GM21528 (cell line): Measurements from ENCODE around the gene DPYSL5.

Experiments
- ATAC-seq: cut with Tn5 transposase; IDR thresholded peaks from one replicate; pipeline ENCODE4 v1.9.1; 2021; ENCODE audit warnings: mild to moderate bottlenecking, moderate library complexity; ENCODE audit not compliant: unreplicated experiment, low FRiP score

The DPYSL5 gene

DNA sequence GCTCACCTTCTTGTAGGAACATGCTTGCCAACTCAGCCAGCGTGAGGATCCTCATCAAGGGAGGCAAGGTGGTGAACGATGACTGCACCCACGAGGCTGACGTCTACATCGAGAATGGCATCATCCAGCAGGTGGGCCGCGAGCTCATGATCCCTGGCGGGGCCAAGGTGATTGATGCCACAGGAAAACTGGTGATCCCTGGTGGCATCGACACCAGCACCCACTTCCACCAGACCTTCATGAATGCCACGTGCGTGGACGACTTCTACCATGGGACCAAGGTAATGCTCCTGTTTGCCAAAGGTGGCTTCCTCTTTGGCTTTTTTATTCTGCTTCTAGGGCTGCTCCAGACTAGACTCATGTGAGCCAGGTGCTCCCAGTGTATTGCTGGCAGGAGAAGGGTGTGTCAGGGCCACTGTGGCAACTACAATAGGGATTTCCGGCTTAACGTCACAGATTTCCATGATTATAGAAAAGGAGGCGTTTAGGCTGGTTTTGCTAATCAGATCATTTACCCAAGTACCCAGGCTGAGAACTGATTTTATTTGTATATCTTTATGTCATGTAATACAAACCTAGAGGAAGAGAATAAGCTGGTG is 50.6 kb downstream of the DPYSL5 start:
- no peak for ATAC-seq

DNA sequence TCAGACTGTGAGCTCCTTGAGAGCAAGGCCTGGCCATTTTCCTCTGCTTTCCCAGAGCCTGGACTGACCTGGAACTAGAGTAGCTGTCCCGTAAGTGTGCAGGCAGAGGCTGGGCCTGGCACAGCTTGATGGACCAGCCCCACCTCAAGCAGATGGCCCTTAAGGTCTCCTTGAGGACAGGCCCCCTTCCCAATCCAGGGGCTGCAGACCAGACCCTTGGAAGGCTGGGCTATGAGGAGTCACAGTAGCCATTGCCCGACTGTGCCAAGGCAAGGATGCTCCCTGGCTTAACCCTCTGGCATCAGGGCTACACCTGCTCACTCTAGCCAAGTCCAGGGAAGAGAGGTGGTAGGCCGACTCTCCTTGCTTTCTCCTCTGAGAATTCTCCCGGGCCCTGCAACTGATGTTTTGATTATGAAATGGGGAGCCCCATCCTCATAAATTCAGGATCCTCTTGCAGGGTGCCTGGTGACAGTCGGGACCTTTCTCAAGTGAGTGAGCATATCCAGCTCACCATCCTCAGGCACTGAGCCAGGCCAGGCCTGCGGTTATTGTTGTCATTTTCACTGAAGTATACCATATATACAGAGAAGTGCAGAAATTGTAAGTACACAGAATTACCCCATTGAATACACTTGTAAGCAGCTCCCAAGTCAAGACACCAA is 51.7 kb downstream of the DPYSL5 start:
- ATAC-seq: no peak

DNA sequence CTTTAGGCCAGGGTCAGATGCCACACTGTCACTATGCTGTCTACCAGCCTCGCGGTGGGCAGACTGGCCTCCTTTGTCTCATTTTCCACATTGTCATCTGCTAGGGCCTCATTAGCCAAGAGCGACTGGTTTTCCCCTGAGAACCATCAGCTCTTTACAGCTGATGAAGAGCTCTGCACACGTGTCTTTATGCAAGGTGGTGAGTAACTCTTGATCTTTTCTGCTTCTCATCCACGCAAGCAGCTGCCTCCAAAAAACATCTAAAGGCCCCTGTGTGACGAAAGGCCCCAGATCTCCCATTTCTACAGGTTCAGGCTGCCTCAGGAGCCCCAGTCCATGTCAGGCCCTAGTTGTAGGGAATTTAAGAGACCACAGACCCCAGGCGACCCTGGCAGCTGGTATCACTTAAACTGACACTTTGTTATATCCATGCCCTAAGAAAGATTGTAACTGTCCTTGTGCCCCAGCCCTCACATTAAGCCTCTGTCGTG is 52.9 kb downstream of the DPYSL5 start:
- no peak for ATAC-seq

DNA sequence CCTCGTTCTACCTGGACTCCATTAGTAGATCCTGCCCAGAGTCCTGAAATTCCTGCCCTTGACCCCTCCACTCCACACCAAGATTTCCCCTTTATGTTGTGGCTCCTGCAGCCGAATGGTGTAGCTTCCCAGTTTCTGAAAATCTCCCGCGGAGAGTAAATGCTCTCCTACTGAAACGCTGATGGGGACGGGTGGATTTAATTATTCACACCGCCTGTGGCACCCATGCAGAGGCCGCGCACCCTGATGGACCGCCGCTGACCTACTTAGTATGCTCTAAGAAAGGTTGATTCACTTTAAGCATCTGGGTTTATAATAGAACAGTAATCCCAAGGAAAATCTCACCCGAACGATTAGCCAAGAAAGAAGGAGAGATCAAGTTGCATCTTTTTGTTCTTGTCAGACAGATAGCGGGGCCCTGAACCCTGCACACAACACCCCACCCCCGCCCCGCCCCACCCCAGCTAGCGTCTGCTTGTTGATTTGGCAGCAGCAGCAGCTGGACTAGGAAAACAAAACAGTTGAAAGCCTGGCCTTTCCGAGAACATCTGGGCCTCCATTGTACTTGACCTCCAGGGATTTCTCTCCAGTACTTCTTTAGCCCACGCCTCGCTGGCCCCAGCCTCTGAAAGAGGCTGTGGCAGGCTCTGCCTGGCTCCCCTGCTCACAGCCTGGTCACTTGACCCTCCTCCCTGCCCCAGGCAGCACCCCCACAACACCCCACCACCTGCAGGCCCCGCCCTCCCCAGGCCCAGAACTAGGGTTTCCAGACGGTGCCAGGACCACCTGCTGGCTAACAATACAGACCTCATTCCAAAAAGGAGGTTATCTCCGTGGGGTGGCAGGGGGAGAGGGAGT is 53.6 kb downstream of the DPYSL5 start:
- ATAC-seq: no peak

DNA sequence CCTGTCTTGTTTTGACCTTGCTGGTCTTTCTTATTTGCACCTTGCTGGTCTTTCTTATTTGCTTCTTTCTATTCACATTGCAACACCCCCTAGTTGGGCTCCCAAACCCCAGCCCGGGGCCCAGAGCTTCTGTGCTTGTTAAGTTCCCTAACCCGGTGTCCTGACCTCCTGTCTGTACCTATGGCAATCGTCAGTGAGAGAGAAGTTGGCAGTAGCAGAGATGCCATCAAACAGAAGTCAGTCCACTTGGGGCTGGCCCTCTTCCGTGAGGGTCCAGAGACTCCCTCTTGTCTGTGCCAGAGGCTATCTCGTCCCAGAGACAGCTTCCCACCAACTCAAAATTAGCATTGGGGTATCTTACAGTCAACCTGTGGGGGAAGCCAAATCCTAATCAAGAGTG is 55.7 kb downstream of the DPYSL5 start:
- ATAC-seq: no peak

DNA sequence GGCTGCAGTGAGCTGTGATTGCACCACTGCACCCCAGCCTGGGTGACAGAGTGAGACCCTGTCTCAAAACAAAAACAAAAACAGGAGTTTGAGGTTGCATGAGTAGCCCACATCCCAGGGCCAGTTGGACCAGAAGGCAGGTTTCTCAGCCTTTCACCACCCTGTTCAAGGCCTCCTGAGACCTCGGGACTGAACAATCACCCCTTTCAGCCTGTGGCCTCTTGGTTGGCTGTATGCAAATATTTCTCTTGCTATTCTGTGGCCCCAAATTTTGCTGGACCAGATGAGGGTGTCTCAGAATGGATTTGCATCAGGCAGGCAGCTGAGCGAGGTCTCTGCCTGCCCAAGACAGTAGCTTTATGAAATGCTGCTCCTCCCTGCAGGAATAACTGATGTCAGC is 56.9 kb downstream of the DPYSL5 start:
- no peak for ATAC-seq

DNA sequence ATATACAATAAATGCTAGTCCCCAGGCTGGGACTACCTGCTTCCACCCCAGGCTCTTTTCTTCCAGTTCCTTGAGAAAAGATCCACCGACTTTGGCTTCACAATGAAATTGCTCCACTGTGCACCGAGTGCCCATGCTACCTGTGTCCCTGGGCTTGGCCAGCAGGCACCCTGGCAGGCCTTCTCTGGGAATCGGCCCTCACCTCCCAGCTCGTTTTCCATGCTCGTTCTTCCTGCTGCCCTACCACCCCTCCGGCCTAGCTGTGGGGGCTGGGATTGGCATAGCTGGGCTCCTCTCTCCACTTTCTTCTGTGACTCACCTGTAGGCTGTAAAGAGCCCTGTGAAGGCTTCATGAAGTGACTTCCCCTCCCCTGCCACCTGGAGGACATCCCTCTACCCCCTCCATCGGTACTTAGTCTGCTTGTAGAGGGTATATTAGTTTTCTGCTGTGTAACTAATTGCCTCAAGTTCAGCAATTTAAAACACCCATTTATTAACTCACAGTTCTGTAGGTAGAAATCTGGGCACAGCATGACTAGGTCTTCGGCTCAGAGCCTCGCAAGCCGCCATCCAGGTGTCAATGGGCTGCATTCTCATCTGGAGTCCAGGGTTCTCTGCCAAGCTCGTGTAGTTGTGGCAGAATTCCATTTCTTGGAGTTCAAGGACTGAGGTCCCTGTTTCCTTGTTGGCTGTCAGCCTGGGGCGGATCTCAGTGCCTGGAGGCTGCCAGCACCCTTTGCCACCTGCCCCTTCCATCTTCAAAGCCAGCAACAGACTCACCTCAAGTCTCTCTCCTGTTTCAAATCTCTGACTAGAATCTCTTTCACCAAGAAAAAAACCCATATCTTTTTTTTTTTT is 57.6 kb downstream of the DPYSL5 start:
- no peak for ATAC-seq

DNA sequence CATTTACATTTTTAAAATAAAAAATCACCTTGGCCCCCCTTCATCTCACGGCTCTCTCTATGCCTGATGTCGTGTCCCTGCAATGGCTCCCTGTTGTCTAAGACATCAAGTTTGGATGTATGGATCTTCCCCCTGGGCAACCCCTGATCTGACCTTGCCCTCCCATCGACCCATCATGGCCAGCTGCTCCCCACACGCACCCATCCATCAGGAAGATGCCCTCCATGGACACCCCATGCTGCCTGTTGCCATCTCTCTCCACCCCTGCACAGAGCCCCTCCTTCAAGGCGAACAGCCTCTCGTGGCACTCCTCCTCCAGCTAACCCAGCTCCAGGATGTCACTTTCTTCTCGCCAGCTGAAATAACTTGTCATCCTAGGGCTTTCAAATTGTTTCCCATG is 59.5 kb downstream of the DPYSL5 start:
- no peak for ATAC-seq

DNA sequence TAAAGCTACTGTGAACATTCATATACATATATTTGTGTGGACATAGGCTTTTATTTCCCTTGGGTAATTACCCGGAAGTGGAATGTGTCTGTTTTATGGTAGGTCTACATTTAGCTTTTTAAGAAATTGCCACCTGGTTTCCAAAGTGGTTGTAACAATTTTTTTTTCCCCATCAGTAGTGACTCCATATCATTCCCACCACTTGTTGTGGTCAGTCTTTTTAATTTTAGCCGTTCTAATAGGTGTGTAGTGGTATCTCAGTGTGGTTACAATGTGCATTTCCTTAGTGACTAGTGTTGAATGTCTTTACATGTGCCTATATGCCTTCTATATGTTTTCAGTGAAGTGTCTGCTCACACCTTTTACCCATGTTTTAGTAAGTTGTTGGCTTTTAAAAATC is 62.2 kb downstream of the DPYSL5 start:
- ATAC-seq: no peak

DNA sequence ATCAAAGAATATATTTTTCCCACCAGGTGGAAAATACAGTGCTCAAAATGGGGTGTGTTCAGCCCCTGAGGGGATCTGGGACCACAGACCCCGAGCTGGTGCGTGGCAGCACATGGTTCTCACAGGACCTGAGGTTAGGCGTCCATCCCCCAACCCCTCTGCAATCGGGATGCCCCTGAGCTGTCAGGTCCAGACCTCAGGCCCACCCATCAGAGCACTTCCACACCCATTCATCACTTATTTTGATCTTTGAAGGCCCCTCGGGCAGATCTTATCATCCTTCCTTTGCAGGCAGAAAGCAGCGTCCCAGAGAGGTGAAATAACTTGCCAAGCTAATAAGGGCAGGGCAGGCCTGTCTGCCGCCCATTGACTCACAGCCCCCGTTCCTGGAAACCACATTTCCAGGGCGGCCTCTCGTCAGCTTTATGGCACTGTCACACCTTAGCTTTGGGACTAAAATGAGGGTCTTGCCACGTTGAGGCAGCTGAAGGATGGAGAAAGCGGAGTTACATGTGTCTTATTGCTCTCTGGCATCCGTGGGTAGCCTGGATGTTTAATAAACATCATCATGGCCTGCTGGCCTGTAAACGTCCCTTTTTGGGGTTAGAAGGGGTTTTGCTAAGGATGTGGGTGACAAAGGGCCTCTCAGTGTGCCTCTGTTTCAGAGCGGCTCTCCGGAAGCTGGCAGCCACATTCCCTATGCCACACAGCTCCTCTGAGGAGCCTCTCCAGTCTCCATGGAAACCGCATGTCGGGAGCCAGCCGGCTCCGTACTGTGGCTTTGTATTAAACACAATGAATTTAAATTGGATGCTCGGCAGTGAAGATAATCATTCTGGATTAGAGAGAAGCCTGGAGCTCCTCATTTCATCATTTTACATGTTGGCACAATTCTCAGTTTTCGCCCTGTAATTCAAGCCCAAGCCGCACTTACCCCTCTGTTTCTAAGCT is 64.3 kb downstream of the DPYSL5 start:
- no peak for ATAC-seq

DNA sequence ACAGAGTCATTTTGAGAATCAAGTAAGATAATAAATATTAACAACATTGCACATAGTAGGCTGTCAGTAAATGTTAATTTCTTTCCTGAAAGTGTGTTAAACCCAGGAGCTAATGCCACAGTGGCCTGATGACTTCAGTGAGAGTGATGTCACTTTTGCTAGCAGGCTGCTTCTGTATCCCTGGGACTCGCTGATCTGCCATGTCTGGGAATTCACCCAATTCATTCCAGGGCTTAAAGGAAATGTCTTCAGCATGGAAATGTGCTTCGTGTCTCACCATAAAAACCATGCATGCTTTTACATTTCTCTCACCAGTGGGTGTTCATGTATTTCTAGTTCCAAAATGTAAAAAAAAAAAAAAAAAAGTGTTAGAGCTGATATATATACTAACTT is 65.7 kb downstream of the DPYSL5 start:
- no peak for ATAC-seq

DNA sequence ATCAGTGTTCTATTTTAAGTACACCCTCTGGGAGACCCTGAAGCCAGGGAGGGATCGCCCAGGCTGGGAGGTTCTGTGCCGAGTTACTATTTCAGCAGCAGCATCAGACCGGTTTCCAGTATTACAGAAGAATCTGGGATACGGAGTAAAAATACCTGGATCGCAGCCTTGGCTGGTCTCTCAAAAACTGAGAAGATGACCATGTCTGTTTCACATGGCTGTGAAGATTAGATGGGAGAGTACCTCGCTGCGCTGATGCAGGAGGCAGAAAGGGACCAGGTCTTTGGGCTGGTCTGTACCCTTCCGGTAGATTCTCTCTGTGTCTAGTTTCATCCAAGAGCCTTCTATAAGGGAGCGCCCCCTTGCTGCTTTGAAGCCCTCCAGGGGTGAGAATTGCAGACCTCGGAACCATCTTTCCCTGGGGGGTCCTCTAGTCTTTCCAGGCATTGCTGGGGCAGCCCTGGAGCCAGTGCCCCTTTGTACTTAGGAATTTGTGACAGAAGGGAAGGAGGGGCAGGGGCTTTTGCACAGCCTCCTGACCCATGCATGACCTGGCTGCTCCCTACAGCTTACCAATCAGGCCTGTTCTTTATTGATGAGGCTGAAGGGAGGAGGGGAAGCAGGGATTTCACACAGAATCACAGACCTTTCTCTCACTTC is 66.2 kb downstream of the DPYSL5 start:
- no peak for ATAC-seq

DNA sequence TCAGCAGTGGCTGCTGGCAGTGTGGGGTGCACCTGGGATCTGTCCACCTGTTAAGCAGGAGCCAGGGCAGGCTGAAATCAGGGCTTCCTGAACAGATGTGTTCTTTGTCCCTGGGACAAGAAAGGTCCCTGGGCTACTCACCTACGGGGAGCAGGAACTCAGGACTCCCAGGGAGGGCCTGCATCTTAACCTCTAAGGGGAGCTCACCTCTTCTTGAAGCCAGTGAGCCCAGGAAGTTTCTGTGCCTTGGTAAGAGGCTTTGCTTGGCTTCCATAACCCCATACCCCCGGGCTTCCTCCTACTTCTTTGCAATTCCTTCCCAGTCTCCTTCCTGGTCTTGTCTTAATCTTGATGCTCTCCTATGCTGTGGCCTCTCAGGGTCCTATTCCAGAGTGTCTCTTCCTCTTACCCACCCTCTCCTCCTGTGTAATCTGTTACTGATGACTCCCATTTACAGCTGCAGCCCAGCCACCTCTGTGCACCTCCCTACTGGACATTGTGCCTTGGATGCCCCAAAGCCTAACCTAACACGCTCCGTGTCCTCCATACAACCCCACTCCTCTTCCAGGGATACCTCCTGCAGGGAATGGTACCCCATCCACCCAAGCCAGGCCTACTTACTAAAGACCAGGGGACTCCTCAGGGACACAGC is 66.9 kb downstream of the DPYSL5 start:
- no peak for ATAC-seq

DNA sequence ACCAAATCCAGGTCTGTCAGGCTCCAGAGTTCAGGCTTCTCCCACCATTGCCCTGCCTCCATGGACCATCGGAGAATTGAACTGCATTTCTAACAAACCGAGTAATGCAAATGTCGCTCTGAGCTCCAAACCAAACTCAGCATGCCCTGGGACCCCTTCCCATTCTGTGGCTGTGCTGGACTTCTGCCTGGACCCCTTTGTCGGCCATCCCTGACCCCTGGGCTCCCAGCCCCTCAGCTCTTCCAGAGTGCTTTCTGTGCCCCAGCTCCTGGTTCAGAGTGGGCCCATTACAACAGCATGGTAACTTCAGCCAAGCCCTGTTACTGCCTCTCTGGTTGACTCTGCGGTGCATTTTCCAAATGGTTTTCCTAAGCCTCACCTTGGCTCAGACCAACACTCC is 67.4 kb downstream of the DPYSL5 start:
- ATAC-seq: no peak

DNA sequence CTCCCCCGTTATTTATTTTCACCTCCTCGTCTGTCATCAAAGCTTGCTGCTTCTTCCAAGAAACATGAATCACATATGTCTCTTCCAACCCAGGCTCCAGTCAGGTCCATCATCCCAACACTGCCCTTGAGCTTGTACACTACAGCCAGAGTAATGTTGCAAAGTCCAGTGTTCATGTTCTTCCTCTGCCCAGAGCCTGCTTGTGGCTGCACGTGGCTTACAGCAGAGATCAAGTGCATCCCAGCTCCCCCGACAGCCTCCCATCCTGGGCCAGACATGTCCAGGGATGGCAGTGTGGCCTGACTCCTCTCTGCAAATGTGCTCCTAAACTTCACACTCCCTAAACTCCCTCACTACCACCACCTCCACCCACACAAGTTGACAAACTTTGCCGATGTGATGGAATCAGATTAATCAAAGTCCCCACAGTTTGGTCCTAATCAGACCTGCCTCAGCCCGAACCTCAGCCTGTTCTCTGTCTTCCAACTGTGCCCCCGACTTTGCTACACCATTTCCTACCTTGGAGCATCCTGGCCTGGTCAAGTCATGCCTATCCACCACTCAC is 68.3 kb downstream of the DPYSL5 start:
- no peak for ATAC-seq

DNA sequence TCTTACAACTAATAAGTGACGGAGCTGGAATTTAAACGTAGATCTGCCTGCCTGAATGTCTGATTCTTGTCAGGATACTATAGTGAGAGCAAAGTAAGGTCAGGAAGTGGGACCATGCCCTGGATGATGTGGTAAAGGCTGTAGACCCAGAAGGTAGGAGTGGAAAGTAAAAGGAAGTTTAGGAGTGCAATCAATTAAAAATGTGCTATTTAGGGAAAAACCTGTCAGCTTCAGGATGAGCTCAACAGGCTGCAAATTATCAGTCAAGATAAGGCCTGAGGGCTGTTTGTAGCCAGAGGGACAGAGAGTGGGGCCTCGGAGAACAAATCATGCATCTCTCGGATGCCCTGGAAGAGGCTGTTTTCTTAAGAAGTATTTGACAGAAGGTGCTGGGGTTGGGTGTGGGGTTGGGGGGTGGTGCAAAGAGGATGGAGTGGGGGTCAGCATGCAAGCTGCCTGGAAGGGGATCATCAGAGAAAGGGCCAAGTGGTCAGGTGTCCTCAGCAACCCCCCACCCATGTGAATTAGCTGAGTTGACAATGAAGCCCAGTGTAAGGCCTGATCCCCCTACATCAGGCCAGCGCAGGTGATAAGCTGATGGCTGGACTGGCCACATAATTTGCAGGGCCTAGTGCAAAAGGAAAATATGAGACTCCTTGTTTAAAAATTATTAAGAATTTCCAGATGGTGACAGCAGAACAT is 69.4 kb downstream of the DPYSL5 start:
- no peak for ATAC-seq

DNA sequence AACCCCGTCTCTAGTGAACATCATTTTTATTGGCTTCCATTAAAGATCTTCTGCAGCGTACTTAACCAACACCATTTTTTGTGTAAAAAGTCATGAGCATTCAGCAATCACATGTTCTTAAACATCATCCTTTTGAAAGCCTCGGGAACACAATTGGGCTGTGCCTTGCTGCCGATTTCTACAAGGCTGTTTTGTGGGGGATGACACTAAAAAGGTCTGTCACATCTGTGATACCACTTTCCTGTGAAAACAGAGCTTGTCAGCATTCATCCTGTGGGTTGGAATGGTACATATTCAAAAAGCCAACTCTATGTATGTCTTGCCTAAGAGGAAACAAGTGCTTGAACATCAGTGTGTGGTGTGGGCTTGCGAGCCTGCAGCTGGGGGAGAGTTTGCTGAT is 73.4 kb downstream of the DPYSL5 start:
- ATAC-seq: no peak
